PC-9 (cell line): ENCODE data around the gene ME3. TPM values are rescaled to one million over a fixed set of nuclear protein-coding genes. Genes with fewer than 3 reads are reported as not detected.
A peak's percentile ranks its signal among the peaks of the same experiment; 100 is the strongest.

Experiments
- BruUV-seq: library from RNA; stranded (reverse); fragments of 400-500 nt; replicated peaks from 2 replicates; lab custom pipeline; 2021; lab: Mats Ljungman, UMichigan
- CTCF ChIA-PET: fragments of 300-600 bp; sonication (Branson Sonifier 250); formaldehyde crosslinking; loops from one replicate; lab custom pipeline; 2022; ENCODE audit warnings: antibody characterized with exemption; lab: Charles Lee
- POLR2A ChIA-PET: fragments of 300-600 bp; sonication (Branson Sonifier 250); formaldehyde crosslinking; loops from one replicate; lab custom pipeline; 2022; ENCODE audit warnings: antibody characterized with exemption; ENCODE audit not compliant: unreplicated experiment; lab: Charles Lee
- DNase-seq, 2 experiments: peaks; one replicate each; pipeline versions ENCODE4 v3.0.0 to v3.0.0-alpha.2; 2015 to 2022; ENCODE audit warnings: mixed read lengths in 1 of 2
- H2AFZ ChIP-seq: fragments of 200-600 bp; sonication (generic); 2 replicates; pipeline ENCODE4 v1.8.1; 2017; ENCODE audit warnings: antibody characterized with exemption
- H3F3A ChIP-seq: fragments of 200-600 bp; sonication (generic); 2 replicates; pipeline ENCODE4 v1.8.1; 2017; ENCODE audit warnings: antibody characterized with exemption, mild to moderate bottlenecking, low read depth; ENCODE audit not compliant: insufficient read depth
- H3K27ac ChIP-seq: fragments of 200-600 bp; sonication (generic); 2 replicates; pipeline ENCODE4 v1.6.1; 2016; ENCODE audit warnings: mixed run types
- H3K27me3 ChIP-seq: fragments of 200-600 bp; sonication (generic); 2 replicates; pipeline ENCODE4 v1.6.1; 2016; ENCODE audit warnings: low read depth, mixed run types; ENCODE audit not compliant: insufficient read depth
- H3K36me3 ChIP-seq: fragments of 200-600 bp; sonication (generic); 2 replicates; pipeline ENCODE4 v1.6.1; 2016; ENCODE audit warnings: low read depth, mixed run types
- H3K4me1 ChIP-seq: fragments of 200-600 bp; sonication (generic); replicated peaks from 2 replicates; pipeline ENCODE4 v1.6.1; 2016; ENCODE audit warnings: mixed run types; ENCODE audit not compliant: insufficient read depth
- H3K4me2 ChIP-seq: fragments of 200-600 bp; sonication (generic); 2 replicates; pipeline ENCODE4 v1.6.1; 2017; ENCODE audit warnings: mixed run types
- H3K4me3 ChIP-seq: fragments of 200-600 bp; sonication (generic); 2 replicates; pipeline ENCODE4 v1.6.1; 2016; ENCODE audit warnings: mixed run types
- H3K79me2 ChIP-seq: fragments of 200-600 bp; sonication (generic); 2 replicates; pipeline ENCODE4 v1.6.1; 2017; ENCODE audit warnings: low read depth, mixed run types
- H3K9me2 ChIP-seq: fragments of 200-600 bp; sonication (generic); 2 replicates; pipeline ENCODE4 v1.8.1; 2017; ENCODE audit warnings: mild to moderate bottlenecking; ENCODE audit not compliant: insufficient read depth
- H3K9me3 ChIP-seq: fragments of 200-600 bp; sonication (generic); 2 replicates; pipeline ENCODE4 v1.8.1; 2016; ENCODE audit warnings: low read depth; ENCODE audit not compliant: insufficient read depth
- H4K20me1 ChIP-seq: fragments of 200-600 bp; sonication (generic); 2 replicates; pipeline ENCODE4 v1.8.1; 2017; ENCODE audit not compliant: insufficient read depth
- EZH2 ChIP-seq: fragments of 200-600 bp; sonication (generic); IDR thresholded peaks from 2 replicates; pipeline ENCODE4 v1.8.0; 2017; ENCODE audit warnings: antibody characterized with exemption, low read depth
- intact Hi-C: fragments of 100-400 bp; cut with micrococcal nuclease; formaldehyde crosslinking; loops from one replicate; pipeline ENCODE4 v1.10.0; 2022; ENCODE audit not compliant: unreplicated experiment
- total RNA-seq: library from RNA; stranded (reverse); gene quantifications from 2 replicates; pipeline ENCODE4 v1.2.3, GENCODE V29; 2021
- TF ChIP-seq, protein P1 (sequence below): fragments of 200-600 bp; sonication (generic); conservative IDR thresholded peaks from 2 replicates; pipeline ENCODE4 v1.6.1; 2017; ENCODE audit warnings: mixed run types, antibody characterized with exemption, mild to moderate bottlenecking, moderate library complexity

ME3 gene
- total RNA-seq, 1 experiment from 2014 or later = 34.0 TPM

DNA sequence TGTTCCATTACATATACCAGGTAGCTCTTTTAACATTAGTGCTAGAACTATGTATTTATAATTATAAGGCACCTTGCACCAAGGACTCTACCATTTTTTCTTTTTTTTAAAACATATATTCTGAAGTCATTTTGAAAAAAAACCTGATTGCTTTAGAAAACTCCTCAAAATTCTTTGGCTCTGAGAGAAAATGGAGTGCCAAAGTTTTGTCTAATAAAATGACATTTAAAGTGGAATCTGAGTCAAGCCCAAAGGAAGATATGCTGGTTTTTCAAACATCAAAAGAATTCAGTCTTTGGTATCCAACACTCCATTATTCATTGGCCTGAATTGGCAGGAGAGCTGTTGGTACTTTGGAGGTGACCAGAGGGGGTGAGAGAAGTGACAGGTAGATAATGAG lies 116.5 kb downstream of the ME3 start:
- POLR2A ChIA-PET = no interaction called here

DNA sequence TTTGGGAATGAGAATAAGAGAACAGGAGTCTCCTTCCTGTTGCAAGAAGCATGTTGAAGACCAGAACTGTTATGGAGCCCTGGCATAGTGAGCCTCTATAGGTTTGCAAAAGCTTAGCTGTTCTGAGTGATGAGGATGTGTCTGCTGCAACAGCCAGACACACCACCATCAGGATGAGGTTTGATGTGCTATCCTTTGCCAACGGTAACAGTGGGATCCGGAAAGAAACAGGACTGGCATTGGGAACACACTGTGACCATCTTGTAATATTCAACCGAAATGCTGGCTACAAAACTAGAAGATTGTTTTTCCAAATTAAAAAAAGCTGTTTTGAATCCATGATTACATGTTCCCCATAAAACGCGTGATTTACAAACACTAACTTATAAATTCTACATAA lies 117.0 kb downstream of the ME3 start:
- Histone ChIP-seq H3K27me3 (no peaks in the 10 kb centered on the region), H3F3A (no peaks in the 10 kb centered on the region; the same call in 1 of the 2 replicates), H3K36me3 (no peaks in the 10 kb centered on the region), H3K27ac (no peak overlapping the region), H3K9me2 (no peaks in the 10 kb centered on the region), H3K4me2 (no peak overlapping the region), H4K20me1 (no peaks in the 10 kb centered on the region), H3K79me2 (no peaks in the 10 kb centered on the region), H3K9me3 (no peaks in the 10 kb centered on the region), H2AFZ (no peak overlapping the region), H3K4me3 (no peak overlapping the region), H3K4me1 (peaks cover 14% of the 10 kb centered on the region)
- ChIA-PET CTCF (interaction anchor here (0.6 kb wide), 1 partner anchor 10 kb away, joined by 4 read pairs; no protein-coding TSS in a partner anchor), POLR2A (interaction anchor here (0.6 kb wide), 1 partner anchor 240 kb away, joined by 4 read pairs; no protein-coding TSS in a partner anchor)
- intact Hi-C loops = no loop called here
- BruUV-seq = no TSS peak
- DNase-seq = no peak
- TF ChIP-seq, protein P1, sequence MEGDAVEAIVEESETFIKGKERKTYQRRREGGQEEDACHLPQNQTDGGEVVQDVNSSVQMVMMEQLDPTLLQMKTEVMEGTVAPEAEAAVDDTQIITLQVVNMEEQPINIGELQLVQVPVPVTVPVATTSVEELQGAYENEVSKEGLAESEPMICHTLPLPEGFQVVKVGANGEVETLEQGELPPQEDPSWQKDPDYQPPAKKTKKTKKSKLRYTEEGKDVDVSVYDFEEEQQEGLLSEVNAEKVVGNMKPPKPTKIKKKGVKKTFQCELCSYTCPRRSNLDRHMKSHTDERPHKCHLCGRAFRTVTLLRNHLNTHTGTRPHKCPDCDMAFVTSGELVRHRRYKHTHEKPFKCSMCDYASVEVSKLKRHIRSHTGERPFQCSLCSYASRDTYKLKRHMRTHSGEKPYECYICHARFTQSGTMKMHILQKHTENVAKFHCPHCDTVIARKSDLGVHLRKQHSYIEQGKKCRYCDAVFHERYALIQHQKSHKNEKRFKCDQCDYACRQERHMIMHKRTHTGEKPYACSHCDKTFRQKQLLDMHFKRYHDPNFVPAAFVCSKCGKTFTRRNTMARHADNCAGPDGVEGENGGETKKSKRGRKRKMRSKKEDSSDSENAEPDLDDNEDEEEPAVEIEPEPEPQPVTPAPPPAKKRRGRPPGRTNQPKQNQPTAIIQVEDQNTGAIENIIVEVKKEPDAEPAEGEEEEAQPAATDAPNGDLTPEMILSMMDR = no peak
- no peak for TF ChIP-seq EZH2

More for the DNA sequence above, 116.5 kb downstream of the ME3 start:
- Histone ChIP-seq H3K9me2 (no peaks in the 10 kb centered on the region), H3K79me2 (no peaks in the 10 kb centered on the region), H3K4me1 (peaks cover 14% of the 10 kb centered on the region), H3K4me3 (no peak overlapping the region), H3F3A (no peaks in the 10 kb centered on the region; the same call in 1 of the 2 replicates), H2AFZ (no peak overlapping the region), H3K4me2 (no peak overlapping the region), H4K20me1 (no peaks in the 10 kb centered on the region), H3K27me3 (no peaks in the 10 kb centered on the region), H3K9me3 (no peaks in the 10 kb centered on the region), H3K27ac (no peak overlapping the region), H3K36me3 (no peaks in the 10 kb centered on the region)
- TF ChIP-seq EZH2 = no peak
- TF ChIP-seq, protein P1 = no peak
- BruUV-seq = no TSS peak
- CTCF ChIA-PET = no interaction called here
- intact Hi-C loops = no loop called here
- no peak for DNase-seq

- CTCF ChIA-PET = no interaction called here
- H3K9me3 ChIP-seq = no peaks in the 10 kb centered on the region
- DNase-seq = peak; percentile 44 to 50
- TF ChIP-seq, protein P1 = no peak
- no peak for TF ChIP-seq EZH2
- no peaks in the 10 kb centered on the region for H3K79me2 ChIP-seq
- POLR2A ChIA-PET = no interaction called here
- no peak overlapping the region for H3K4me2 ChIP-seq
- no TSS peak for BruUV-seq
- no peaks in the 10 kb centered on the region for H3K36me3 ChIP-seq
- no peaks in the 10 kb centered on the region; the same call in 1 of the 2 replicates for H3F3A ChIP-seq
- H3K4me1 ChIP-seq = peaks cover 10% of the 10 kb centered on the region
- H4K20me1 ChIP-seq = no peaks in the 10 kb centered on the region
- H2AFZ ChIP-seq = no peak overlapping the region
- intact Hi-C loops = no loop called here
- H3K27me3 ChIP-seq = no peaks in the 10 kb centered on the region
- no peak overlapping the region for H3K4me3 ChIP-seq
- H3K27ac ChIP-seq = no peak overlapping the region
- H3K9me2 ChIP-seq = no peaks in the 10 kb centered on the region
Measured at GRCh38 chr11:86553265-86553664, 119.2 kb downstream of the ME3 start.
